HepG2 (cell line): Measurements from ENCODE around the gene GRK6. TPM values are rescaled to one million over a fixed set of nuclear protein-coding genes. Genes with fewer than 3 reads are reported as not detected.
A peak's percentile ranks its signal among the peaks of the same experiment; 100 is the strongest.

Source experiments
- E2F1 ChIP-seq: sonication (generic); formaldehyde crosslinking; IDR thresholded peaks from 2 replicates; pipeline ENCODE4 v1.5.0; 2020; ENCODE audit warnings: missing genetic modification reagents
- ELK4 ChIP-seq: sonication (generic); formaldehyde crosslinking; IDR thresholded peaks from 2 replicates; pipeline ENCODE4 v1.9.0; 2021; ENCODE audit warnings: missing genetic modification reagents, borderline replicate concordance
- KDM5B ChIP-seq: sonication (generic); formaldehyde crosslinking; IDR thresholded peaks from 2 replicates; pipeline ENCODE4 v1.4.0; 2020; ENCODE audit warnings: missing genetic modification reagents, mild to moderate bottlenecking, borderline replicate concordance
- MIXL1 ChIP-seq: IDR thresholded peaks from 2 replicates; pipeline ENCODE4 v1.6.1; 2016
- NFE2L1 ChIP-seq: sonication (generic); formaldehyde crosslinking; IDR thresholded peaks from 2 replicates; pipeline ENCODE4 v1.4.0; 2020; ENCODE audit warnings: missing genetic modification reagents, mild to moderate bottlenecking, borderline replicate concordance
- PATZ1 ChIP-seq: sonication (generic); formaldehyde crosslinking; IDR thresholded peaks from 2 replicates; pipeline ENCODE4 v1.4.0; 2020; ENCODE audit warnings: missing genetic modification reagents
- PHF21A ChIP-seq: sonication (generic); formaldehyde crosslinking; IDR thresholded peaks from 2 replicates; pipeline ENCODE4 v1.5.0; 2020; ENCODE audit warnings: mild to moderate bottlenecking, missing genetic modification reagents
- SMYD3 ChIP-seq: sonication (generic); formaldehyde crosslinking; IDR thresholded peaks from 2 replicates; pipeline ENCODE4 v1.8.1; 2023; ENCODE audit warnings: mild to moderate bottlenecking, missing genetic modification reagents
- TMF1 ChIP-seq: sonication (generic); formaldehyde crosslinking; IDR thresholded peaks from 2 replicates; pipeline ENCODE4 v1.8.1; 2022; ENCODE audit warnings: low read depth, missing genetic modification reagents
- ZBTB3 ChIP-seq: sonication (generic); formaldehyde crosslinking; IDR thresholded peaks from 2 replicates; pipeline ENCODE4 v1.4.0; 2020; ENCODE audit warnings: low read depth, mild to moderate bottlenecking, moderate library complexity, missing genetic modification reagents, borderline replicate concordance
- ZBTB39 ChIP-seq: sonication (generic); formaldehyde crosslinking; IDR thresholded peaks from 2 replicates; pipeline ENCODE4 v1.5.0; 2020; ENCODE audit warnings: missing genetic modification reagents
- ZNF264 ChIP-seq: sonication (generic); formaldehyde crosslinking; IDR thresholded peaks from 2 replicates; pipeline ENCODE4 v1.4.0; 2020; ENCODE audit warnings: missing genetic modification reagents
- ZNF331 ChIP-seq: sonication (generic); formaldehyde crosslinking; IDR thresholded peaks from 2 replicates; pipeline ENCODE4 v1.4.0; 2020; ENCODE audit warnings: missing genetic modification reagents
- ZNF44 ChIP-seq: sonication (generic); formaldehyde crosslinking; IDR thresholded peaks from 2 replicates; pipeline ENCODE4 v1.5.1; 2020; ENCODE audit warnings: mild to moderate bottlenecking, missing genetic modification reagents
- ZNF501 ChIP-seq: sonication (generic); formaldehyde crosslinking; IDR thresholded peaks from 2 replicates; pipeline ENCODE4 v1.5.1; 2020; ENCODE audit warnings: mild to moderate bottlenecking, moderate library complexity, missing genetic modification reagents
- ZNF556 ChIP-seq: sonication (generic); formaldehyde crosslinking; IDR thresholded peaks from 2 replicates; pipeline ENCODE4 v1.4.0; 2020; ENCODE audit warnings: mild to moderate bottlenecking, missing genetic modification reagents, borderline replicate concordance
- ZNF563 ChIP-seq: sonication (generic); formaldehyde crosslinking; IDR thresholded peaks from 2 replicates; pipeline ENCODE4 v1.8.0; 2022; ENCODE audit warnings: mild to moderate bottlenecking, moderate library complexity, missing genetic modification reagents
- ZNF580 ChIP-seq: IDR thresholded peaks from 2 replicates; pipeline ENCODE4 v1.6.1; 2016; ENCODE audit warnings: low read depth, borderline replicate concordance
- ZNF709 ChIP-seq: sonication (generic); formaldehyde crosslinking; IDR thresholded peaks from 2 replicates; pipeline ENCODE4 v1.5.0; 2020; ENCODE audit warnings: mild to moderate bottlenecking, missing genetic modification reagents
- ZNF768 ChIP-seq: sonication (generic); formaldehyde crosslinking; IDR thresholded peaks from 2 replicates; pipeline ENCODE4 v1.4.0; 2020; ENCODE audit warnings: missing genetic modification reagents
- ZSCAN25 ChIP-seq: sonication (generic); formaldehyde crosslinking; IDR thresholded peaks from 2 replicates; pipeline ENCODE4 v1.8.0; 2022; ENCODE audit warnings: mild to moderate bottlenecking, missing genetic modification reagents
- polyA plus RNA-seq, 8 experiments: library from polyadenylated mRNA; depleted of rRNA in 3 of 8; stranded (reverse) in 7 of 8; unstranded in 1 of 8; fragments of >200 nt; fragmentation: Illumina TruSeq in 4 of 8; extraction: Trizol in 4 of 8; gene quantifications; 2 replicates each; pipeline versions ENCODE4 v1.2.1 to v1.2.3, GENCODE V29; 2011 to 2016; ENCODE audit warnings: low read depth in 4 of 8, missing spikeins in 1 of 8, mixed read lengths in 1 of 8; ENCODE audit not compliant: insufficient read depth in 1 of 8
- total RNA-seq, 5 experiments: library from RNA; depleted of rRNA; stranded (reverse); fragments of >200 nt; fragmentation: Illumina TruSeq; extraction: Trizol; gene quantifications; 2 replicates each; pipeline ENCODE4 v1.2.3, GENCODE V29; 2016; ENCODE audit warnings: low read depth in 1 of 5
- TF ChIP-seq, protein P1 (sequence below): sonication (generic); formaldehyde crosslinking; IDR thresholded peaks from 2 replicates; pipeline ENCODE4 v1.8.1; 2023; ENCODE audit warnings: missing genetic modification reagents, mild to moderate bottlenecking, borderline replicate concordance

The GRK6 gene
- total and polyA plus RNA-seq, 2 of the 13 experiments (the other 11 are each of a cell fraction or from before 2014, with no cell fraction given): 13.2 to 19.9 TPM

GRCh38 chr5:177455036-177455660 is 28.7 kb downstream of the GRK6 start (continued):
- TF ChIP-seq PATZ1: peak; percentile 52; the same call in 1 of the 2 replicates
- TF ChIP-seq KDM5B: peak; percentile 87
- TF ChIP-seq ZBTB3 (CRISPR knock-in tag): 0 out of 2 replicates have a peak, but pooled peaks have one; percentile 1
- TF ChIP-seq, protein P1, sequence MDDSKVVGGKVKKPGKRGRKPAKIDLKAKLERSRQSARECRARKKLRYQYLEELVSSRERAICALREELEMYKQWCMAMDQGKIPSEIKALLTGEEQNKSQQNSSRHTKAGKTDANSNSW: 0 out of 2 replicates have a peak, but pooled peaks have one; percentile 9
- TF ChIP-seq MIXL1 (CRISPR knock-in tag): 0 out of 2 replicates have a peak, but pooled peaks have one; percentile 30
- TF ChIP-seq ZNF501: peak; percentile 73
- TF ChIP-seq NFE2L1 (CRISPR knock-in tag): no peak
- TF ChIP-seq ZNF709 (CRISPR knock-in tag): peak; percentile 96
- no peak; the same call in 1 of the 2 replicates for TF ChIP-seq ZNF768 (CRISPR knock-in tag)
- TF ChIP-seq ZBTB39 (CRISPR knock-in tag): no peak
- TF ChIP-seq TMF1 (CRISPR knock-in tag): peak; percentile 64; the same call in 1 of the 2 replicates
- TF ChIP-seq ZNF580 (CRISPR knock-in tag): peak; percentile 77; the same call in 1 of the 2 replicates
- peak; percentile 65 for TF ChIP-seq PHF21A (CRISPR knock-in tag)
- TF ChIP-seq ZNF556 (CRISPR knock-in tag): peak; percentile 93; the same call in 1 of the 2 replicates
- peak; percentile 95; the same call in 1 of the 2 replicates for TF ChIP-seq ELK4 (CRISPR knock-in tag)
- TF ChIP-seq ZSCAN25 (CRISPR knock-in tag): peak; percentile 49; the same call in 1 of the 2 replicates
- TF ChIP-seq ZNF331 (CRISPR knock-in tag): peak; percentile 87
- TF ChIP-seq ZNF264: no peak
- TF ChIP-seq ZNF44 (CRISPR knock-in tag): 0 out of 2 replicates have a peak, but pooled peaks have one; percentile 15
- no peak; the same call in 1 of the 2 replicates for TF ChIP-seq ZNF563
- TF ChIP-seq E2F1 (CRISPR knock-in tag): no peak; the same call in 1 of the 2 replicates
- TF ChIP-seq SMYD3 (CRISPR knock-in tag): peak; percentile 67; the same call in 1 of the 2 replicates
